ENCODE measurements around the gene MANEAL. TPM values are rescaled to one million over a fixed set of nuclear protein-coding genes. Genes with fewer than 3 reads are reported as not detected.
A peak's percentile ranks its signal among the peaks of the same experiment; 100 is the strongest.

MANEAL gene
- total RNA-seq, 1 experiment from 2014 or later: 12.3 TPM

GRCh38 chr1:37763791-37764413 is 29.7 kb upstream of the MANEAL start:
- H3K27me3 Mint-ChIP-seq (ENCODE audit: insufficient read depth, unreplicated experiment): peaks cover 70% of the 10 kb centered on the region
- no peak overlapping the region for H3K27ac Mint-ChIP-seq (ENCODE audit: low read depth, unreplicated experiment)
- CTCF ChIA-PET: no interaction called here

GRCh38 chr1:37764414-37764825 is 29.2 kb upstream of the MANEAL start:
- TF ChIP-seq CTCF (IDR thresholded peaks at IDR 0.05; ENCODE audit: unreplicated experiment): no peak
- intact Hi-C loops (cut with micrococcal nuclease): no loop called here
- no TSS peak for BruUV-seq (replicated peaks)
- DNase-seq (ENCODE audit: unreplicated experiment): no peak
- Mint-ChIP-seq H3K36me3 (ENCODE audit: insufficient read depth, unreplicated experiment) (no peaks in the 10 kb centered on the region), H3K4me3 (ENCODE audit: unreplicated experiment) (no peak overlapping the region), H3K27me3 (ENCODE audit: insufficient read depth, unreplicated experiment) (peaks cover 75% of the 10 kb centered on the region), H3K4me1 (ENCODE audit: insufficient read depth, unreplicated experiment) (no peaks in the 10 kb centered on the region), H3K9me3 (ENCODE audit: unreplicated experiment) (no peaks in the 10 kb centered on the region), H3K27ac (ENCODE audit: low read depth, unreplicated experiment) (no peak overlapping the region)
- ChIA-PET POLR2A (no interaction called here), CTCF (interaction anchor here (1.0 kb wide), 1 partner anchor 1155 kb away, joined by 4 read pairs; no protein-coding TSS in a partner anchor)

More at GRCh38 chr1:37763791-37764413, 29.7 kb upstream of the MANEAL start:
- Mint-ChIP-seq H3K4me1 (ENCODE audit: insufficient read depth, unreplicated experiment) (no peaks in the 10 kb centered on the region), H3K9me3 (ENCODE audit: unreplicated experiment) (no peaks in the 10 kb centered on the region), H3K36me3 (ENCODE audit: insufficient read depth, unreplicated experiment) (no peaks in the 10 kb centered on the region), H3K4me3 (ENCODE audit: unreplicated experiment) (no peak overlapping the region)
- DNase-seq (ENCODE audit: unreplicated experiment): no peak
- BruUV-seq (replicated peaks): no TSS peak
- no peak for TF ChIP-seq CTCF (IDR thresholded peaks at IDR 0.05; ENCODE audit: unreplicated experiment)
- POLR2A ChIA-PET: no interaction called here
- intact Hi-C loops (cut with micrococcal nuclease): no loop called here

- H3K27me3 Mint-ChIP-seq (ENCODE audit: insufficient read depth, unreplicated experiment): peaks cover 81% of the 10 kb centered on the region
- ChIA-PET CTCF (interaction anchor here (0.6 to 1.2 kb wide), 4 partner anchors 13 to 1193 kb away, joined by 3 to 4 read pairs (median 4); no protein-coding TSS in a partner anchor), POLR2A (interaction anchor here (0.6 kb wide), 1 partner anchor 230 kb away, joined by 4 read pairs; no protein-coding TSS in a partner anchor)
- no peak for TF ChIP-seq CTCF (IDR thresholded peaks at IDR 0.05; ENCODE audit: unreplicated experiment)
- H3K27ac Mint-ChIP-seq (ENCODE audit: low read depth, unreplicated experiment): no peak within 1 kb of the TSS
- BruUV-seq (replicated peaks): no TSS peak
- intact Hi-C loops (cut with micrococcal nuclease): no loop called here
- no peak for DNase-seq (ENCODE audit: unreplicated experiment)
- H3K4me1 Mint-ChIP-seq (ENCODE audit: insufficient read depth, unreplicated experiment): no peaks in the 10 kb centered on the region
- H3K9me3 Mint-ChIP-seq (ENCODE audit: unreplicated experiment): no peaks in the 10 kb centered on the region
- no peak within 1 kb of the TSS for H3K4me3 Mint-ChIP-seq (ENCODE audit: unreplicated experiment)
- H3K36me3 Mint-ChIP-seq (ENCODE audit: insufficient read depth, unreplicated experiment): no peaks in the 10 kb centered on the region
These were observed 28.7 kb upstream of the MANEAL start, which contains the start of gene EPHA10 for GRCh38 chr1:37764888-37765441. Gene EPHA10 (minus strand): TSS chr1:37765120. CDS start chr1:37765066, 54 bp downstream.

- Mint-ChIP-seq H3K27me3 (ENCODE audit: insufficient read depth, unreplicated experiment) (peaks cover 92% of the 10 kb centered on the region), H3K9me3 (ENCODE audit: unreplicated experiment) (no peaks in the 10 kb centered on the region), H3K36me3 (ENCODE audit: insufficient read depth, unreplicated experiment) (no peaks in the 10 kb centered on the region), H3K4me3 (ENCODE audit: unreplicated experiment) (no peak overlapping the region), H3K4me1 (ENCODE audit: insufficient read depth, unreplicated experiment) (no peaks in the 10 kb centered on the region), H3K27ac (ENCODE audit: low read depth, unreplicated experiment) (no peak overlapping the region)
- ChIA-PET CTCF (interaction anchor here (0.6 to 1.2 kb wide), 2 partner anchors 11 to 1194 kb away, joined by 3 to 4 read pairs; no protein-coding TSS in a partner anchor), POLR2A (no interaction called here)
- peak; percentile 22 for DNase-seq (ENCODE audit: unreplicated experiment)
- BruUV-seq (replicated peaks): no TSS peak
- intact Hi-C loops (cut with micrococcal nuclease): no loop called here
- TF ChIP-seq CTCF (IDR thresholded peaks at IDR 0.05; ENCODE audit: unreplicated experiment): no peak
These were observed 27.6 kb upstream of the MANEAL start for GRCh38 chr1:37765916-37766664.
